ENCODE data around the gene CD4.
"Not testable (repeated sequence)": the region's sequence is repeated elsewhere in the genome, so short reads cannot be mapped to it uniquely, and the experiment has no call there.

Gene CD4

GRCh38 chr12:6849976-6850560, 60.7 kb downstream of the CD4 start:
- DNase-seq: no peak

DNA sequence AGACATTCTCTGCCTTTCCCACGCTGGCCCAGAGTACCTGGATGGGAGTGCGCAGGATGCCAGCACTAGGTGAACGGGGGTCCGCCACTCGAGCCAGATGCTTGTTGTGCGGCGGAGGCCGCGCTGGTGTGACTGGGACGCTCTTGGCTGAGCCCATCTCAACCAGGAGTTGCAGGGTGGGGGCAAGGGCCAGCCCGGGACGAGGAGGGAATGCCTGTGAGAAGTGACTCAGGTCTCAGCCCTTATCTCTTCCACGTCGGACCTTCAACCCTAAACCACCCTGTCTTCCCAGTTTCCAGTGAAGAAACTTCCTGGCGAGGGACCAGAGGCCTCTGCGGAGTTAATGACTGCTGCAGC, 61.4 kb downstream of the CD4 start:
- no peak for DNase-seq

GRCh38 chr12:6851153-6851920, 62.0 kb downstream of the CD4 start, which contains the start of gene CDCA3:
TSS of gene CDCA3 (minus strand) at chr12:6851286. CDS start at chr12:6850952, 334 bp downstream.
- DNase-seq: peak; percentile 100

DNA sequence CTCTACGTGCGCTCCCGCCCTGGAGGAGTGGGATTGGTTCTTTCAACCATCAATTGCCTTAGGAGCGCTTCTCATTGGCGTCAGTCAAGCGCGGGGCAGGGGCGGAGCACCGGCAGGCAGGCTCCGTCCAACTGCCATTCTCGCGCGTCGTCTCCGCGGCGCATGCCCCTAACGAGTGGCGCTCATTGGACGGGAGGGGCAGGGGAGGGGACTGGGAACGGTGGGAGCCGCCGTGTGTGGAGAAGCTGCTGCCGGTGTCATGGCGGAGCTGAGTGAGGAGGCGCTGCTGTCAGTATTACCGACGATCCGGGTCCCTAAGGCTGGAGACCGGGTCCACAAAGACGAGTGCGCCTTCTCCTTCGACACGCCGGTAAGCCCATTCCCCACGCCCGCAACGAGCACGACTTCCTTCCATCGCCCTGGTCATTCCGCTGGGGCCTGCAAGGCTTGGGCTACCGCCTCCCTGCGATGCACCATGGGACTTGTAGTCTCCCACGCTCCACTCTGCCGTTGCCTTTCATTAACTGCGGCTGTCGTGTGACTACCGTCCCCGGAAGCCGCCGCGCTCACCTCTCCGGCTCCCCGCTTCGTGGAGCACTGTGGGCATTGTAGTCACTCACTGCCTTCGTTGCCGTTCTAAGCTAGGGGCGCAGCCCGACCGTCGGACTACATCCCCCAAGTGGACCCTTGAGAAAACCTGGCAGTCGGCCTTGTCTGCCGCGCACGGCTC, 62.8 kb downstream of the CD4 start, which contains the start of gene USP5:
Gene USP5, plus strand, starts transcription at position 230 of the 730 bp plus-strand sequence. Its CDS starts 30 bp downstream, at position 260.
- DNase-seq: peak; percentile 100

- peak; percentile 100 for DNase-seq
Measured at GRCh38 chr12:6852651-6853354, 63.5 kb downstream of the CD4 start.

GRCh38 chr12:6853626-6854025, 64.3 kb downstream of the CD4 start:
- no peak for DNase-seq

GRCh38 chr12:6854036-6854435, 64.7 kb downstream of the CD4 start:
- no peak for DNase-seq

- no peak for DNase-seq
Measured at GRCh38 chr12:6855322-6855721, 66.0 kb downstream of the CD4 start.

DNA sequence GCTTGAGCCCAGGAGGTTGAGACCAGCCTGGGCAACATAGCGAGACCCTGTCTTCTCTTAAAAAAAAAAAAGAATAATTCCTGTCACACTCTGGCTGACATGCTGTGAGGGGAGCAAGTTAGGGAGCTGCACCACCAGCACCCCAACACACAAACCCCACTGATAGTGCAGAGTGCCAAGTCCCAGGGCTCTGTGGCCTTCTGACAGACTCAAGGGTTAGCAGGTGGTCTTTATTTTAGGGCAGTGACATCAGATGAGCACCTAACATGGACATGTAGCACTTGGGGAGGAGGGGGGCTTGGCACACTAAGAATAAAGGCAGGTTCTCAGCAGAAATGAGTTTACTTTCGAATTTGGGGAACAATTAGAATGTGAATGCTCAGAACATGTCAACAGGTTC, 69.5 kb downstream of the CD4 start:
- no peak for DNase-seq

DNA sequence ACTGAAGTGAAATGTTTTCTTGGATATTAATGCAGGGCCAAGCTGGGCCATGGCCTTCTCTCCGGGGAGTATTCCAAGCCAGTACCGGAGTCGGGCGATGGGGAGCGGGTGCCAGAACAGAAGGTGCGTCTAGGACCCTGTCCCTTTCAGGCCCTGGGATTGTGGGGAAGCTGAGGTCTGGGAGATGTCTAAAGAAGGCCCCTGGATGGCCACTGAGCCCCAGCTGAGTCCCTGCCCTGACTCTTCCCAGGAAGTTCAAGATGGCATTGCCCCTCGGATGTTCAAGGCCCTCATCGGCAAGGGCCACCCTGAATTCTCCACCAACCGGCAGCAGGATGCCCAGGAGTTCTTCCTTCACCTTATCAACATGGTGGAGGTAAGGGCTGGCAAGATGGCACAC, 70.8 kb downstream of the CD4 start:
- DNase-seq: no peak

DNA sequence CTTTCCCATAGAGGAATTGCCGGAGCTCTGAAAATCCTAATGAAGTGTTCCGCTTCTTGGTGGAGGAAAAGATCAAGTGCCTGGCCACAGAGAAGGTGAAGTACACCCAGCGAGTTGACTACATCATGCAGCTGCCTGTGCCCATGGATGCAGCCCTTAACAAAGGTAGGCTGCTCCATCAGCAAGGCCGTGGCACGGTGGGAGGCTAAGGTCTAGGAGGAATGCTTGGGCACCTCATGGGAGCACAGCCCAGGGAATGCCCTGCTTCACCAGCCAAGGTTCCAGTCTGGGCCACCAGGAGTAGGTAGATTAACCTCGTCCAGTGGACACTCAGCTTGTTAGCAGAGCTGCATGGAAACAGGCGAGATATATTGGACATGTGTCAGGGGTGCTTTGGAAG, 71.6 kb downstream of the CD4 start:
- no peak for DNase-seq

DNA sequence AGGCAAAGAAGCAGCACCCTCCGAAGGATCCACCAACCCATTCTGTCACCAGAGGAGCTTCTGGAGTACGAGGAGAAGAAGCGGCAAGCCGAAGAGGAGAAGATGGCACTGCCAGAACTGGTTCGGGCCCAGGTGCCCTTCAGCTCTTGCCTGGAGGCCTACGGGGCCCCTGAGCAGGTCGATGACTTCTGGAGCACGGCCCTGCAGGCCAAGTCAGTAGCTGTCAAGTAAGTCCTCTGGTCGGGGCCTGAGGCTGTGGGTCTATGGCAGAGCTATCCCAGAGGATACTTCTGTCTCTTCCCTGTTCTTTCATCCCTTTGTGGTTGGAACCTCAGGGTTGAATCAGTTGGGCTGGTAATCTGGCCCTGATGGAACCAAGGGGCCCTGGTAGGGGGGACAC, 72.1 kb downstream of the CD4 start:
- no peak for DNase-seq

DNA sequence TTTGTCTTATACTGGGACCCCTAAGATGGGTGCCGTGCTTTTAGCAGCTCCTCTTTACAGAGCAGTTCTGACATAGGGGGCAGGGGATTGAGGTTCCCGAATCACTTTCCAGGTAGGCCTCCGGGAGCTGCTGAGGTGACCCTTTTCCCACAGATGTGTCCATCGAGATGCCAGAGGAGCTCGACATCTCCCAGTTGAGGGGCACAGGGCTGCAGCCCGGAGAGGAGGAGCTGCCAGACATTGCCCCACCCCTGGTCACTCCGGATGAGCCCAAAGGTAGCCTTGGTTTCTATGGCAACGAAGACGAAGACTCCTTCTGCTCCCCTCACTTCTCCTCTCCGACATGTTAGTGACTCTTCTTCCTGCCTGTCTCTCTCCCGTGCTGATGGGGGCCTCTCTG, 73.7 kb downstream of the CD4 start:
- DNase-seq: no peak

- DNase-seq: no peak
Measured at GRCh38 chr12:6863586-6864321, 74.4 kb downstream of the CD4 start.

GRCh38 chr12:6865307-6865706, 76.0 kb downstream of the CD4 start:
- not testable (repeated sequence) for DNase-seq

DNA sequence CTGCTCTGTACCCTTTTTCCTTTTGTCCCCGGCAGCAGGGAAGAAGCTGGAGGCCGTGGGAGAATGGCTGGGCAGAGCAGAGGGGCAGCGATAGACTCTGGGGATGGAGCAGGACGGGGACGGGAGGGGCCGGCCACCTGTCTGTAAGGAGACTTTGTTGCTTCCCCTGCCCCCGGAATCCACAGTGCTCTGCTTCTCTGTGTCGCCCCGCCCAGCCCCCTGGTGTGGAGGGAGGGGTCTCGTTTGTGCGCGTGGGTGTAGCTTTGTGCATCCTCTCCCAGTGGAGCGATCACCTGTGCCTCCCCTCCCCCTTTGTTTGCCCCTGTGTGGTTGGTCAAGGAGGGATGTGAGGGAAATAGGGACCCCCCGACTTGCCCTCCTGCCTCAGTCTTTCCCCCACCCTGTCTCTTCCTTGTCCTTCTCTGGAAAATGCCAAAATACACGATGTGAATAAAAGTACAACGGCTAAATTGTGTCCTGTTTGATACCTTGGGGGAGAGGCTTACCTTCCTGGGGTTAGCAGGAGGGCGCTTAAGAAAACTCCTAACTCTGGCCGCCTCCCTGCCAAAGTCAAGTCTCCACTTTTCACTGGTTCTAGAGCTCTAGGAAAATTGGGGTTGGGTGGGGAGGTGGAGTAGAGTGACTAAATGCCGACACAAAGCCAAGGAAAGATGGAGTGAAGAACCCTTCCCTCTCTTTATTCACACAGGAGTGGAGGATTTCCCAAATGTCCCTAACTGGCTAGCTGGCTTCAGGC, 77.0 kb downstream of the CD4 start:
- DNase-seq: no peak

GRCh38 chr12:6866920-6867412, 77.6 kb downstream of the CD4 start:
- no peak for DNase-seq

DNA sequence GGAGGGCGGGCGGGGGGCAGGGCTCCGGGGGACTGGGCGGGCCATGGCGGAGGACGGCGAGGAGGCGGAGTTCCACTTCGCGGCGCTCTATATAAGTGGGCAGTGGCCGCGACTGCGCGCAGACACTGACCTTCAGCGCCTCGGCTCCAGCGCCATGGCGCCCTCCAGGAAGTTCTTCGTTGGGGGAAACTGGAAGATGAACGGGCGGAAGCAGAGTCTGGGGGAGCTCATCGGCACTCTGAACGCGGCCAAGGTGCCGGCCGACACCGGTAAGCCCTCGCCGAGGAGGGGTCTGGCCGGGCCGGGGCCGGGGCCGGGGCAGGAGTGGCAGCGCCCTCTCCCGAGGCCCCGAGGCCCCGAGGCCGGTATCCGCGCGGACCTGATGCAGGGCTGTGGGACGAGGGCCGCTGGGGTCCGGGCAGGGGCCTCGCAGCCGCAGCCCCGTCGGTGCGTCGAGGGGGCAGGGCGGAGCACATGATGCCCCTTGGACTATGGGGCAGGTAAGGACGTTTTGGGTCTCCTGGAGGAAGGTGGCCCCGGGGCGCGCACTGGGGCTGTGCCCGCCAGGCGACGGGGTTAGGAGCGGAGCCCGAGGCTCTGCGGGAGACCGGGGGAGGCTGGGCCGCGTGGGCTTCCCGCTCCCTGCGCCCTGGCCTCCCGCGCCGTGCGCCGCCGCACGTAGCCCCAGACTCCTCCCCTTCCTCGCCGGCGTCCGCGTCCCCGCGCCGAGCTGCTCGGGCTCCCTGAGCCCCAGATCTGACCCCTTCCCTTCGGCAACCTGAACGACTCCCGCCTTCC, 78.3 kb downstream of the CD4 start, which contains the start of gene TPI1:
Gene TPI1, plus strand, starts transcription at position 119 of the 798 bp plus-strand sequence. Its CDS starts 36 bp downstream, at position 155.
- peak; percentile 99 for DNase-seq

- DNase-seq: peak; percentile 87
Measured at GRCh38 chr12:6868211-6869048, 79.1 kb downstream of the CD4 start.
